Measurements from ENCODE around the gene ARHGEF11.
"Not testable (repeated sequence)": the region's sequence is repeated elsewhere in the genome, so short reads cannot be mapped to it uniquely, and the experiment has no call there.

ARHGEF11 gene

DNA sequence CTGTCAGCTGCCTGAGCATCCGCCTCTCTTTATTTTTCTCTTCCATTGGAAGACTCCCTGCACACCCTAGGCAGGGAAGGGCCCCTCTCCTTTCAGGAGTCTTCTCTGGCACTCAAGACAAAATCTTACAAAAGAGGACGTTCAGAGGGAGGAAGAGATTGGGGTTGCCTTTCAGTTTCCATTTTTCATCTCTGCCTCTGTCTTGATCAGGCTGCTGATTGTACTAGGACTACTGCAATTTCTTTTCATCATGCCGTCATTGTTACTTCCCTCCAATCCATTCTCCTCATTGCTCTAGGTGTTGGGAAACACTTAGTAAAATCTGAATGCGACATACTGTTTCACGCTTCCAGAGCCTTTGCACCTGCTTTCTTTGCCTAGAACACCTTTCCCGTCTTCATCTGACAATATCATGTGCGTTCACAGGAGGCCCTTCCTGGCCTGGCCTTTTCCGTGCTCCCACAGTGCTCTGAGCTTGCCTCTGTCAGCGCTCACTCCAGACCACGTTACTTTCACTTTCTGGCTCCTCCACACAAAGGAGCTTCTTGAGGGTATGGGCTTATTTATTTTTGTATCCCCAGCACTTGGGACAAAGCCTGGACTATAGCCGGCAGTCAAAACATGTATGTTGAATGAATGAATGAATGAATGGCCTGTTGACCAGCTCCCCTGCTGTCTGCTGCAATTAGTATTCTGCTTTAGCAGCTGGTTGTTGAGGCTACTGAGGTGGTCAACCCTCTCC, 114.2 kb downstream of the ARHGEF11 start:
- Histone ChIP-seq H3K9ac (no peak overlapping the region), H3K9me3 (replicated peaks in 1 of 11) (no peaks in the 10 kb centered on the region), H3K27ac (no peak overlapping the region), H3K4me1 (peaks cover 0 to 39% (median 18%) of the 10 kb centered on the region in 10 experiments; a peak in 16 of 20 replicates), H4K20me1 (peaks cover 0 to 79% (median 4%) of the 10 kb centered on the region in 11 experiments; a peak in 13 of 22 replicates), H3K4me3 (no peak overlapping the region), H3K36me3 (peaks cover 13 to 35% (median 27%) of the 10 kb centered on the region in 11 experiments; a peak in 21 of 22 replicates), H3K4me2 (peak overlapping the region in 5 of 11 experiments; percentile 10 to 57 (median 26); a peak in 6 of 22 replicates), H3K27me3 (peaks cover 31 to 47% (median 44%) of the 10 kb centered on the region in 11 experiments)
- TF ChIP-seq Cebpa-rat (IDR thresholded peaks at IDR 0.05), result no peak

DNA sequence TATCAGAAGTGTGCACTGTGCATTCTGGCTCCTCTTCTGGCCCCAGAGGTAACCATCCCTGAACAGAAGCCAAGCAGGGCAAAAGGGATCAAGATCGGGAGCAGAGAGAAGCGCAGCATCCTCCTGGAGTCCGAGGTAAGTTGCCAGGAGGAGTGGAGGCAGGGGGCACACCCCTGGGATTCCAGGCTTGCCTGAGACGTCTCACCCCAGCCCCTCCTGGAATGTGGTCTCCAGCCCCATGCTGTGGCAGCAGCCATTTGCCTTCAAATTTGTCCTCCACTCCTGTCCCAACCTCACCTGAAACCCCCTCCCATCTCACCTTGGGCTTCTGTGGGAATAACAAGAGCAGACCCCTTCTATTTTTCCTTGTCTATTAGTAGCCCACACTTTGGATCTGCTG, 115.1 kb downstream of the ARHGEF11 start:
- Histone ChIP-seq H3K27me3 (peaks cover 40 to 56% (median 53%) of the 10 kb centered on the region in 11 experiments), H3K9me3 (replicated peaks in 1 of 11) (no peaks in the 10 kb centered on the region)
- TF ChIP-seq Cebpa-rat (IDR thresholded peaks at IDR 0.05), result no peak

DNA sequence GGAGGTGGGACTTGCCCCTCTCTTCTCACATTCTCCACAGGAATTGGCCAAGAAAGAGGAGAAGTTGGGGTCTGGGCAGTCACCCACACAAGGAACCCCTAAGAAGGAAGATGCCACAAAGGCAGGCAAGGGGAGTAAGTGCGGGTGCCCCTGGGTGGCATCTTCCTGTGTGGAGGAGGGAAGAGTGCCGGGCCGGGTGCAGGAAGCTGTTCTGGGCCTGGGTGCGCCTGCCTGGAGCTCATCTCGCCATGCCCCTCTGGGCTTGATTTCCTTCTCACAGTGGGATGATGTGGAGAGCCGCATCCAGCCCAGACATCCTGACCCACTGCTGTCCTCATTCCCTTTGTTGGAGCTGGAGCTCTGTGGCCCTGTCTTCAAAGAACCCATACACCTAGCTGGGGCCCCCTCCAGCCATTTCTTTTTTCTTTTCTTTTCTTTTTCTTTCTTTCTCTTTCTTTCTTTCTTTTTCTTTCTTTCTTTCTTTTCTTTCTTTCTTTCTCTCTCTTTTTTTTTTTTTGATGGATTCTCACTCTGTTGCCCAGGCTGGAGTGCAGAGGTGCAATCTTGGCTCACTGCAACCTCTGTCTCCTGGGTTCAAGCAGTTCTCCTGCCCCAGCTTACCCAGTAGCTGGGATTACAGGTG, 115.8 kb downstream of the ARHGEF11 start:
- H3K27me3 ChIP-seq, result peaks cover 47 to 63% (median 61%) of the 10 kb centered on the region in 11 experiments
- TF ChIP-seq Cebpa-rat (IDR thresholded peaks at IDR 0.05), result no peak
- H3K36me3 ChIP-seq, result peaks cover 0 to 19% (median 13%) of the 10 kb centered on the region in 11 experiments; a peak in 11 of 22 replicates
- H3K27ac ChIP-seq, result no peak overlapping the region
- H3K4me2 ChIP-seq, result no peak overlapping the region
- H3K9ac ChIP-seq, result no peak overlapping the region
- peaks cover 0 to 68% (median 5%) of the 10 kb centered on the region in 11 experiments; a peak in 11 of 22 replicates for H4K20me1 ChIP-seq
- peaks cover 0 to 47% (median 22%) of the 10 kb centered on the region in 10 experiments; a peak in 15 of 20 replicates for H3K4me1 ChIP-seq
- no peaks in the 10 kb centered on the region for H3K9me3 ChIP-seq (replicated peaks in 1 of 11)
- H3K4me3 ChIP-seq, result no peak overlapping the region

More for the DNA sequence above, 115.1 kb downstream of the ARHGEF11 start:
- no peak overlapping the region for H3K27ac ChIP-seq
- no peak overlapping the region for H3K4me3 ChIP-seq
- peaks cover 0 to 47% (median 22%) of the 10 kb centered on the region in 10 experiments; a peak in 15 of 20 replicates for H3K4me1 ChIP-seq
- H3K9ac ChIP-seq, result no peak overlapping the region
- H3K36me3 ChIP-seq, result peaks cover 7 to 27% (median 19%) of the 10 kb centered on the region in 11 experiments; a peak in 19 of 22 replicates
- H3K4me2 ChIP-seq, result peak overlapping the region in 2 of 11 experiments; percentile 51 to 57; a peak in 4 of 22 replicates
- H4K20me1 ChIP-seq, result peaks cover 0 to 73% (median 6%) of the 10 kb centered on the region in 11 experiments; a peak in 13 of 22 replicates

DNA sequence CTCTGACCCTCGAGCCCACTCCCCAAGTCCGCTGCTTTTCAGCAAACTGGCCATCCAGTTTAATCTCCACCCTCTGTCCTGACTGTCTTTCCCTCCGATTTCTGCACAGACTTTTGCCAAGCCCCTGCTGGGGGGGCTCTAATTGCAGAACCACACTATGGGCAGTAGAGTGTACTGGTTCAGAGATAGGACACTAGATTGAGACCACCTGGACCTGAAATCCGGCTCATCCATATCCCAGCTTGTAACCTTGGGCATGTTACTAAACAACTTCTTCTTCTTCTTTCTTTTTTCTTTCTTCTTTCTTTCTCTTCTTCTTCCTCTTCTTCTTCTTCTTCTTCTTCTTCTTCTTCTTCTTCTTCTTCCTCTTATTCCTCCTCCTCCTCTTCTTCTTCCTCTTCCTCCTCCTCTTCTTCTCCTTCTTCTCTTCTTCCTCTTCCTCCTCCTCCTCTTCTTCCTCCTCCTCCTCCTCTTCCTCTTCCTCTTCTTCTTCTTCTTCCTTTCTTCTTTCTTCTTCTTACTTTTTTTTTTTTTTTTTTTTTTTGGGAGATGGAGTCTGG, 117.4 kb downstream of the ARHGEF11 start:
- 0 out of 22 replicates have a peak, but pooled peaks cover 0 to 3% (median 0%) of the 10 kb centered on the region in 11 experiments for H3K36me3 ChIP-seq
- no peaks in the 10 kb centered on the region for H3K9me3 ChIP-seq (replicated peaks in 1 of 11)
- peak overlapping the region; percentile 51 to 77 (median 68); a peak in 20 of 22 replicates for H3K4me2 ChIP-seq
- no peak for TF ChIP-seq Cebpa-rat (IDR thresholded peaks at IDR 0.05)
- H3K4me1 ChIP-seq, result peaks cover 0 to 47% (median 22%) of the 10 kb centered on the region in 10 experiments; a peak in 15 of 20 replicates
- H3K9ac ChIP-seq, result 0 out of 22 replicates have a peak overlapping the region, but pooled peaks of 1 of the 11 experiments have one; percentile 23
- H4K20me1 ChIP-seq, result peaks cover 0 to 63% (median 5%) of the 10 kb centered on the region in 11 experiments; a peak in 11 of 22 replicates
- no peak overlapping the region for H3K27ac ChIP-seq
- H3K27me3 ChIP-seq, result peaks cover 63 to 79% (median 77%) of the 10 kb centered on the region in 11 experiments
- H3K4me3 ChIP-seq, result peak overlapping the region in 3 of 10 experiments; percentile 4 to 59 (median 53); a peak in 4 of 20 replicates

DNA sequence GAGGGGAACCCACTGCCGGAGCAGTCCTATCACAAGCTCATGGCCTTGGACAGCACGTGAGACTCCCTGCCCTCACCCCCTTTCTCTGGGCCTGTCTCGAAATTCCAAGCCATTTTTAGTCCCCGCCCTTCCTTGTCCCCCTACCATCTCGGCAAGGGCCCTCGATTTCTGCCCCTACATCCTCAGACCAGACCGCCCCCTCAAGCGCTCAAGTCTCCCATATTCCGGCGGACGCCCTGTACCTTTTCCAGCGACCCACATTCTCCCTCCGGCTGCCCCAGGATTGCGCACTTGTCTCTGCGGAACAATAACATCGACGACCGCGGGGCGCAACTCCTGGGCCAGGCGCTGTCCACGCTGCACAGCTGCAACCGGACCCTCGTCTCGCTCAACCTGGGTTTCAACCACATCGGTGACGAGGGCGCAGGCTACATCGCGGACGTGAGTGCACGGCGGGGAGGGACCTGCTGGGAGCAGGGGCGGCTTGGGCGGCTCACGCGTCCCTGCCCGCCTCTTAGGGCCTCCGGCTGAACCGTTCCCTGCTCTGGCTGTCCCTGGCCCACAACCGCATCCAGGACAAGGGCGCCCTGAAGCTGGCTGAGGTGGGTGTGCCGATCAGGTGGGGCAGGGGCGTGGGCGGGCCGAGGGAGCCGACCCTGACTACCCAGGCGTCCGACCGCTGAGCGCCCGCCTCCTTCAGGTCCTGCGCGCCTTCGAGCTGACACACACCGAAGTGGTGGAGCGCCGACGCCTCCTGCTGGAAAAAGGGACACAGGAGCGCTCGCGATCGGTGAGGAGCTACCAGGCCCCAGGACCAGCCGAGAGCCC, 118.1 kb downstream of the ARHGEF11 start:
- no peak for TF ChIP-seq Cebpa-rat (IDR thresholded peaks at IDR 0.05)

DNA sequence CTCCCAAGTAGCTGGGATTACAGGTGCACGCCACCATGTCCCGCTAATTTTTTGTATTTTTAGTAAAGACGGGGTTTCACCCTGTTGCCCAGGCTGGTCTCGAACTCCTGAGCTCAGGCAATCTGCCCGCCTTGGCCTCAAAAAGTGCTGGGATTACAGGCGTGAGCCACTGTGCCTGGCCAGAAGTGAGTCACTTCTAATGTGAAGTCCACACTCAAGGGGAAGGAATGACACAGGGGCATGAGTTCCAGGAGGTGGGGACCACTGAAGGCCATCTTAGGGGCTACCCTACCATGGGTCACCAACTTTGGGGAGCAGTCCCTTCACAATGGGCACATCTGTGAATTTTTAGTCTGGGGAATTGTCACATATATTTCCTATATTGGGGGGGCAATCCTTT, 118.8 kb downstream of the ARHGEF11 start:
- H3K27ac ChIP-seq; H3K9ac ChIP-seq; H3K9me3 ChIP-seq (replicated peaks in 1 of 11); H3K4me3 ChIP-seq; H3K36me3 ChIP-seq: not testable (repeated sequence)
- Histone ChIP-seq H3K4me1 (peaks cover 0 to 40% (median 19%) of the 10 kb centered on the region in 10 experiments; a peak in 15 of 20 replicates), H3K4me2 (0 out of 22 replicates have a peak overlapping the region, but pooled peaks of 1 of the 11 experiments have one; percentile 32), H3K27me3 (peaks cover 78 to 94% (median 91%) of the 10 kb centered on the region in 11 experiments), H4K20me1 (peaks cover 0 to 64% (median 7%) of the 10 kb centered on the region in 11 experiments; a peak in 11 of 22 replicates)

More for the DNA sequence above, 118.1 kb downstream of the ARHGEF11 start:
- Histone ChIP-seq H4K20me1 (peaks cover 0 to 68% (median 5%) of the 10 kb centered on the region in 11 experiments; a peak in 12 of 22 replicates), H3K4me3 (peak overlapping the region in 9 of 10 experiments; percentile 4 to 59 (median 39); a peak in 12 of 20 replicates), H3K4me1 (peaks cover 0 to 47% (median 22%) of the 10 kb centered on the region in 10 experiments; a peak in 15 of 20 replicates), H3K27me3 (peaks cover 70 to 86% (median 84%) of the 10 kb centered on the region in 11 experiments), H3K4me2 (peak overlapping the region; percentile 51 to 77 (median 68)), H3K36me3 (no peaks in the 10 kb centered on the region), H3K9me3 (replicated peaks in 1 of 11) (no peaks in the 10 kb centered on the region), H3K9ac (peak overlapping the region in 2 of 11 experiments; percentile 13 to 23; a peak in 1 of 22 replicates), H3K27ac (no peak overlapping the region)

DNA sequence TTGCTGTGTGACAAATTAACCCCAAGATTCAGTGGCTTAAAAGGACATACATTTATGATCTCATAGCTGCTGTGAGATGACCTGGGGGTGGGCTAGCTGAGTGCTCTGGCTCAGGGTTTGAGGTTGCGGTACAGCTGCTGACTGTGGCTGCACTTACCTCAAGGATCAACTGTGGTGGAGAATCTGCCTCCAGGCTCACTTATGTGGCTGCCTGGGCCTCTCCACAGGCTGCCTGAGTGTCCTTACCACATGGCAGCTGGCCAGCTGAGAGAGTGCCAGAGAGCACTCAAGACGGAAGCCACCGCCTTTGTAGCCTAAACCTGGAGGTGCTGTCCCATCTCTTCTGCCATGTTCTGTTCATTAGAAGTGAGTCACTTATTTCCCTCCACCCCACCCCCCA, 119.4 kb downstream of the ARHGEF11 start:
- Histone ChIP-seq H3K4me1 (peaks cover 0 to 35% (median 17%) of the 10 kb centered on the region in 10 experiments; a peak in 15 of 20 replicates), H3K4me2 (peak overlapping the region in 2 of 11 experiments; percentile 6 to 32; a peak in 2 of 22 replicates), H3K36me3 (no peaks in the 10 kb centered on the region), H3K9me3 (replicated peaks in 1 of 11) (no peaks in the 10 kb centered on the region), H4K20me1 (peaks cover 0 to 58% (median 7%) of the 10 kb centered on the region in 11 experiments; a peak in 11 of 22 replicates), H3K9ac (no peak overlapping the region), H3K27me3 (peaks cover 83 to 99% (median 96%) of the 10 kb centered on the region in 11 experiments), H3K27ac (no peak overlapping the region), H3K4me3 (no peak overlapping the region)
- TF ChIP-seq Cebpa-rat (IDR thresholded peaks at IDR 0.05), result no peak
